Activated CD4-positive, alpha-beta T cell treated with anti-CD3 and anti-CD28 coated beads for 36 hours (primary cell): Measurements from ENCODE around the gene LAMTOR5. TPM values are rescaled to one million over a fixed set of nuclear protein-coding genes. Genes with fewer than 3 reads are reported as not detected.
A peak's percentile ranks its signal among the peaks of the same experiment; 100 is the strongest.

ENCODE experiments used
- ATAC-seq: fragments of 200-7000 bp; cut with Tn5 transposase; one replicate; pipeline ENCODE4 v1.10.0; 2021; ENCODE audit warnings: mild to moderate bottlenecking, moderate library complexity
- CTCF ChIA-PET: fragments of 350-600 bp; sonication (Branson Sonifier 250); formaldehyde crosslinking; loops from one replicate; lab custom pipeline; 2021; ENCODE audit warnings: antibody characterized with exemption; lab: Charles Lee
- POLR2A ChIA-PET: fragments of 350-600 bp; sonication (Branson Sonifier 250); formaldehyde crosslinking; loops from one replicate; lab custom pipeline; 2021; ENCODE audit warnings: antibody characterized with exemption, inconsistent platforms; lab: Charles Lee
- DNase-seq: peaks from one replicate; pipeline ENCODE4 v3.0.0-alpha.2; 2020
- H3K27ac Mint-ChIP-seq: one replicate; pipeline ENCODE4 v1.8.0; 2021; ENCODE audit warnings: mixed read lengths
- H3K27me3 Mint-ChIP-seq: one replicate; pipeline ENCODE4 v1.8.0; 2021; ENCODE audit warnings: mixed read lengths
- H3K36me3 Mint-ChIP-seq: one replicate; pipeline ENCODE4 v1.8.0; 2021; ENCODE audit warnings: low read depth, mixed read lengths
- H3K4me1 Mint-ChIP-seq: one replicate; pipeline ENCODE4 v1.8.0; 2021; ENCODE audit warnings: mixed read lengths
- H3K4me3 Mint-ChIP-seq: one replicate; pipeline ENCODE4 v1.8.0; 2021; ENCODE audit warnings: mild to moderate bottlenecking, moderate library complexity, mixed read lengths
- H3K9me3 Mint-ChIP-seq: one replicate; pipeline ENCODE4 v1.8.0; 2021; ENCODE audit warnings: low read depth, mixed read lengths
- intact Hi-C, 2 experiments: fragments of 100-400 bp; cut with DNase I in 1 of 2; cut with micrococcal nuclease in 1 of 2; formaldehyde crosslinking; loops; one replicate each; pipeline versions ENCODE4 v1.14.2 to v1.15.1; 2022 to 2024; cut with DNase I, micrococcal nuclease
- total RNA-seq, 2 experiments: library from RNA; stranded (reverse); gene quantifications; one replicate each; pipeline ENCODE4 v1.2.3, GENCODE V29; 2021

The LAMTOR5 gene
- total RNA-seq, 2 experiments from 2014 or later, result 141 to 155 TPM

DNA sequence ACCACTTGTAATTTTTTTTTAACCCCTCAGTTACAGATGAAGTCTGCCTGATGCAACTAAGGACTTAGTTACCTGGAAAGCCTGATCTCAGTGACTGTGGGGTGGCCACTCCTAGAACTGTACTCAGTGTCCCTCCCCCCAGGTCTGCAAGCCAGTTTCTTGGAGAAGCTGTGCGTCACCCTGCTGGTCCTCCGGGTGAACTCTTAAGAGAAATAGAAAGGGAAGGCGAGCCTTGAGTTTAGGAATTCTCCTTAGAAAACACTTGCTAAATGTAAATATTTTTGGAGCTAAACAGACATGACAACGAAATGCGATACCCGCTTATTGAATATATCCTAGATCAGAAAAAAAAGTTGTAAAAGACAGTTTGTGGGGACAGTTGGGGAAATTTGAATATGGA, 17.4 kb downstream of the LAMTOR5 start:
- Mint-ChIP-seq H3K27me3 (no peaks in the 10 kb centered on the region), H3K36me3 (peaks cover 7% of the 10 kb centered on the region), H3K4me3 (no peak overlapping the region), H3K4me1 (peaks cover 5% of the 10 kb centered on the region), H3K9me3 (no peaks in the 10 kb centered on the region), H3K27ac (no peak overlapping the region)
- CTCF ChIA-PET, result interaction anchor here (1.1 kb wide), 1 partner anchor 22 kb away, joined by 3 read pairs; no protein-coding TSS in a partner anchor
- intact Hi-C loops, result no loop called here
- ATAC-seq, result no peak
- no peak for DNase-seq
- POLR2A ChIA-PET, result no interaction called here

DNA sequence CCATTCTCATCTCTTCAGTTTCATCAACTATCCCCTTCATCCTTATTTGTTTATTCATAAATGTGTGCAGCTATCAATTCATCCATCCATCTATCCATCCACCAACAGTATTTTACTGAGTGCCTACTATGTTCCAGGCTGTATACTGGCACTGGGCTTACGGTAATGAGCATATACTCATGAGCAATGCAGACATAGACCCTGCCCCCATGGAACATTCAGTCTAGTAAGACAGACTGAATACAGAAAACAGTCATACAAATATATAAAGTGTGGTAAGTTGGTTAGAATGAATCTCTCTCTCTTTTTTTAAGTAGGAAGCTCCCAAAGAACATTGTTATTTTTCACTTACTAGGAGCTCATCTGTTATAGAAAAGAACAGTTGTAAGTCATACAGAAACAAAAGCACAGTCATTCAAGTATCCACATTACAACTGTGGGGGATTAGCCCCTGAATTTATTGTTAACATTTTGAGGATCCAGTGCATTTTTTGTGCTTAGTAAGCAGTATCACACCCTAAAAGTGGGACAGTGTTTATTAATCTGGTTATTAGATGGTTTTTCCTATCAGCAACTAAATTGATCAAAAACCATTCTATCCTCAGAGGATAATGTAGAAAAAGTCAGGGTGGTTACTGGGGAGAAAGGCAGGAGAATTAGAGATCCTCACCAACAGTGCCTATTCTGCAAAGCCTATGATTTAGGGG, 20.3 kb downstream of the LAMTOR5 start:
- no peaks in the 10 kb centered on the region for H3K9me3 Mint-ChIP-seq
- H3K36me3 Mint-ChIP-seq, result peaks cover 15% of the 10 kb centered on the region
- intact Hi-C loops, result no loop called here
- ATAC-seq (peak; percentile 82), DNase-seq (no peak)
- no peaks in the 10 kb centered on the region for H3K27me3 Mint-ChIP-seq
- H3K4me3 Mint-ChIP-seq, result no peak overlapping the region
- CTCF ChIA-PET, result interaction anchor here (0.5 to 1.6 kb wide), 9 partner anchors 22 to 329 kb away, joined by 3 to 6 read pairs (median 3); partner anchors contain the start of gene RBM15
- H3K27ac Mint-ChIP-seq, result no peak overlapping the region
- POLR2A ChIA-PET, result interaction anchor here (0.6 to 1.6 kb wide), 4 partner anchors 13 to 383 kb away, joined by 3 to 5 read pairs (median 3); no protein-coding TSS in a partner anchor
- H3K4me1 Mint-ChIP-seq, result peaks cover 21% of the 10 kb centered on the region

DNA sequence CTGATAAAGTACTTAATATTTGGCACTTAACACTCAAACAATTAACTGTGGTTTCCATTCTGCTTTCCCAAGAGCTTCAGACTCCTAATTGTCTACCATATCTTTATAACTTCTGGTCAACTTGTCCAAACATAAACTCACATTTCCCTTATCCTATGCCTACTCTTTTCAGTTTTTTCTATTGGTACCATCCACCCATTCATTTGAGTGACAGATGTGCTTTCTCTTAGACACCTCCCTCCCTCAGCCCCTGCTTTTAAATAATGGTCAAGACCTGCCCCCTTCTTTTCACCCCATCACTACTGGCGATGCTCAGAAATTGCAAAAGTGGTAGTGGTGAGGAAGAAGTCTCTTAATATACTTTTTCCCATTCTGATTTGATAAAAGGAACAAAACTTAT, 22.1 kb downstream of the LAMTOR5 start:
- Mint-ChIP-seq H3K27ac (no peak overlapping the region), H3K4me3 (no peak overlapping the region), H3K36me3 (peaks cover 15% of the 10 kb centered on the region), H3K4me1 (peaks cover 21% of the 10 kb centered on the region), H3K27me3 (no peaks in the 10 kb centered on the region), H3K9me3 (no peaks in the 10 kb centered on the region)
- ATAC-seq, result no peak
- DNase-seq, result no peak
- CTCF ChIA-PET, result interaction anchor here (1.8 kb wide), 1 partner anchor 75 kb away, joined by 6 read pairs; no protein-coding TSS in a partner anchor
- intact Hi-C loops, result no loop called here
- POLR2A ChIA-PET, result interaction anchor here (0.6 kb wide), 1 partner anchor 611 kb away, joined by 4 read pairs; no protein-coding TSS in a partner anchor

DNA sequence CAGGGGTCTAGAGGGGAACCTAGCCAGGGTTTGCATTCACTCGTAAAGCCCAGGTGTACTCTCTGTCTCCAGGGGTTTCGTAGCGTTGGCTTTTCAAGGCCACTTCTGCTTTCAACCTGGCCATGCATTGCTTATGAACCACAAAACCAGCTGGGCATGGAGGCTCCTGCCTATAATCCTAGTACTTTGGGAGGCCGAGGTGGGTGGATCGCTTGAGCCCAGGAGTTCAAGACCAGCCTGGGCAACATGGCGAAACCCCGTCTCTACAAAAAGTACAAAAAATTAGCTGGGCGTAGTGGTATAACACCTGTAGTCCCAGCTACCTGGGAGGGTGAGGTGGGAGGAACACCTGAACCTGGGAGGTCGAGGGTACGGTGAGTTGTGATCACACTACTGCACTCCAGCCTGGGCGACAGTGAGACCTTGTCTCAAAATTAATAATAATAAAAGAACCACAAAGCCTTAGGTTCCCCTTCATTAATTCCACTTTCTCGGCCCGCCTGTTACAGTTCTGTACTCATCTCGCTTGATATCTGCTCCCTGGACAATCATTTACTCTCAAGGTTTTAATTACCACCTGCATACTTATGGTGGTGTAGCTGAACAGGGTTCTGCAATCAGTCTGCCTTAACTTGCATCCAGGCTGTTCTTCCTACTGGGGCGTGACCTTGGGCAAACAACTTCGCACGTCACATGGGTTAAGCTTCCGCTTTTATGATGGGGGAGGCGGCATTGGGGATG, 22.7 kb downstream of the LAMTOR5 start:
- Mint-ChIP-seq H3K36me3 (peaks cover 17% of the 10 kb centered on the region), H3K27ac (no peak overlapping the region), H3K9me3 (no peaks in the 10 kb centered on the region), H3K4me3 (no peak overlapping the region), H3K4me1 (peaks cover 21% of the 10 kb centered on the region), H3K27me3 (no peaks in the 10 kb centered on the region)
- DNase-seq (no peak), ATAC-seq (no peak)
- ChIA-PET POLR2A (interaction anchor here (0.6 kb wide), 1 partner anchor 612 kb away, joined by 4 read pairs; no protein-coding TSS in a partner anchor), CTCF (interaction anchor here (0.6 to 1.8 kb wide), 3 partner anchors 75 to 355 kb away, joined by 3 to 6 read pairs (median 5); no protein-coding TSS in a partner anchor)
- intact Hi-C loops, result no loop called here

DNA sequence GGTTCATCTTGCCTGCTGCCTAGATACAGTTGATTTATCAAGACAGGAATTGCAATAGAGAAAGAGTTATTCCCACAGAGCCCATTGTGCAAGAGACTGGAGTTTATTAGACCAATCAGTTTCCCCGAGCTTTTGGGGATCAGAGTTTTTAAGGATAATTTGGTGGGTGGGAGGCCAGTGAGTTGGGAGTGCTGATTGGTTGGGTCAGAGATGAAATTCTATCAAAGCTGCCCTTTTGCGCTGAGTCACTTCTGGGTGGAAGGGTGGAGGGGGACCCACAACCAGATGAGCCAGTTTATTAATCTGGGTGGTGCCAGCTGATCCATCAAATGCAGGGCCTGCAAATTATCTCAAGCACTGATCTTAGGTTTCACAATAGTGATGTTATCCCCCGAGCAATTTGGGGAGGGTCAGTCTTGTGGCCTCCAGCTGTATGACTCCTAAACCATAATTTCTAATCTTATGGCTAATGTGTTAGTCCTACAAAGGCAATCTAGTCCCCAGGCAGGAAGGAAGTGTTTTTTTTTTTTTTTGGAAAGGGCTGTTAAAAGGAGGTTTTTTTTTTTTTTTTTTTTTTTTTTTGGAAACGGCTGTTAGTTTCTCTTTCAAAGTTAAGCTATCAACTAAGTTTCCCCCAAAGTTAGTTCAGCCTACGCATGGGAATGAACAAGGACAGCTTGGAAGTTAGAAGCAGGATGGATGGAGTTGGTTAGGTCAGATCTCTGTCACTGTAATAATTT, 24.1 kb downstream of the LAMTOR5 start:
- Mint-ChIP-seq H3K9me3 (no peaks in the 10 kb centered on the region), H3K27me3 (no peaks in the 10 kb centered on the region), H3K4me3 (no peak overlapping the region), H3K36me3 (peaks cover 20% of the 10 kb centered on the region), H3K27ac (peak overlapping the region; percentile 73), H3K4me1 (peaks cover 21% of the 10 kb centered on the region)
- intact Hi-C loops, result no loop called here
- ATAC-seq (no peak), DNase-seq (no peak)
- ChIA-PET CTCF (interaction anchor here (0.5 to 1.7 kb wide), 7 partner anchors 35 to 253 kb away, joined by 3 to 6 read pairs (median 3); no protein-coding TSS in a partner anchor), POLR2A (interaction anchor here (0.7 kb wide), 1 partner anchor 9 kb away, joined by 3 read pairs; no protein-coding TSS in a partner anchor)

DNA sequence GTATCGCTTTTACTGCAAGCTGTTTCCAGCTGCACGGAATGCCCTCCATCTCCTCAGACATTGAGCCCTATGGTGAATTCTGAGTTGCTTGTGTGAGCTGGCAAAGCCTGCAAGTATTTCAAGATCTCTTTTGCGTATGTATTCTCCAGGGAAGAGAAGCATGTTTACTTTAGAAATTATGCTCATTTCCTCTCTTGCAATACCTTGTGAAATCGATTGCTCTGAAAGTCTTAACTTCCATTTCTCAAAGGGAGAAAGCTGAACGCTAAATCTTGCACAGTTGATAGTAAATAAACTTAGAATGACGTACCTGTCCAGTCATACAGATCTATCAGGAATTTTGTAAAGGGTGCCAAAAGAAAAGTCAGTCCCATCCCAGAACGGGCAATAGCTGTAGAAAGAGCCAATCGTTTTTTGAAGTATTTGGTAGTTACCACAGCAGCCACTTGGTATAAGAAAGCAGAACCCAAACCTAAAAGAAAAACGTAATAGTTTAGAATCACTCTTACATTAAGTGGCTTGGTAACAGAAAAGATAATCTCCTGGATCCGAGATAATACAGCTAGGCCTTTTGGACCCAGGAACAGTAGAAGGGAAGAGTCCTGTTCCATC, 26.7 kb downstream of the LAMTOR5 start:
- no peaks in the 10 kb centered on the region for H3K27me3 Mint-ChIP-seq
- POLR2A ChIA-PET, result no interaction called here
- no peak overlapping the region for H3K27ac Mint-ChIP-seq
- intact Hi-C loops, result no loop called here
- peaks cover 32% of the 10 kb centered on the region for H3K36me3 Mint-ChIP-seq
- CTCF ChIA-PET, result interaction anchor here (1.1 kb wide), 1 partner anchor 173 kb away, joined by 4 read pairs; no protein-coding TSS in a partner anchor
- H3K9me3 Mint-ChIP-seq, result no peaks in the 10 kb centered on the region
- H3K4me3 Mint-ChIP-seq, result no peak overlapping the region
- peaks cover 15% of the 10 kb centered on the region for H3K4me1 Mint-ChIP-seq
- ATAC-seq, result no peak
- no peak for DNase-seq

DNA sequence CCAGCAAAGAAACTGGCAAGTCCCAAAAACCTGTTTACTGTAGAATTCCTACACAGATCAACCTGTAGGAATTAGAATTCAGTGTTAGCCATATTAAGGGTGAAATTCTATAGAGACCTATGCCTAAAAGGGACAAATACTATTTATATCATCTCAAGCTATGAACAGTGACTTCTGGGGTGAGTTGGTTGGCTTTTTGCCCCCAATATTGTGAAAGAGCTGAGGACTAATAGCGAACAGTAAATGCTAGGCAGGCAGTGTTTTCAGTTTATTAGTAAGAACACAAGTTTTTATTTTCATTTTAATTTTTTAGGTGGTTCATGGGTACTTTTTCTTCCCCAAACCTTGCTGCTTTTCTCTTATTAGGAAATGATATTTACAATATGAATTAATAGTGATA, 32.0 kb downstream of the LAMTOR5 start:
- Mint-ChIP-seq H3K9me3 (no peaks in the 10 kb centered on the region), H3K27ac (no peak overlapping the region), H3K4me3 (no peak overlapping the region), H3K27me3 (no peaks in the 10 kb centered on the region), H3K36me3 (peaks cover 29% of the 10 kb centered on the region), H3K4me1 (peaks cover 9% of the 10 kb centered on the region)
- DNase-seq (no peak), ATAC-seq (no peak)
- POLR2A ChIA-PET, result no interaction called here
- intact Hi-C loops, result no loop called here
- CTCF ChIA-PET, result interaction anchor here (0.5 kb wide), 1 partner anchor 38 kb away, joined by 3 read pairs; no protein-coding TSS in a partner anchor

DNA sequence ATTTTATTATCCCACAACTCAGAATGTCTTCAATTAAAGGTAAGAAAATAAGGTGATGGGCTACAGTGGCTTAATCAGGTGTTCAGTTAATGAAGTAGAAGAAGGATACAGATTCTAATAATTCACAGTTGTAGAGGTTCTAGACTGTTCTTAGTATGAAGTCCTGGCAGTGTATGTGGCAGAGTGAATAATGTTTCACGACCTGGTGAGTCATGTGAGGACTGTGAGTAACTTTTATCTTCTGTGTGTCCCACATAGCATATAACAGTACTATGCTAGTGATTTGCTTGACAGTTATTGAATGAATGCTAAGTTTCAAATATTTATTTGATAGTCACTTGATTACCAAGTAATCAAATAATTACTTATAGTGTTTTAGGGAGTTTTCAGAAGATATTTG, 36.7 kb downstream of the LAMTOR5 start:
- no peak overlapping the region for H3K27ac Mint-ChIP-seq
- ATAC-seq, result peak; percentile 100
- H3K4me1 Mint-ChIP-seq, result peaks cover 16% of the 10 kb centered on the region
- DNase-seq, result peak; percentile 28
- intact Hi-C loops, result no loop called here
- H3K9me3 Mint-ChIP-seq, result no peaks in the 10 kb centered on the region
- H3K4me3 Mint-ChIP-seq, result no peak overlapping the region
- ChIA-PET POLR2A (no interaction called here), CTCF (interaction anchor here (0.6 to 1.4 kb wide), 3 partner anchors 10 to 1622 kb away, joined by 3 to 5 read pairs (median 3); no protein-coding TSS in a partner anchor)
- H3K36me3 Mint-ChIP-seq, result peaks cover 15% of the 10 kb centered on the region
- H3K27me3 Mint-ChIP-seq, result no peaks in the 10 kb centered on the region

DNA sequence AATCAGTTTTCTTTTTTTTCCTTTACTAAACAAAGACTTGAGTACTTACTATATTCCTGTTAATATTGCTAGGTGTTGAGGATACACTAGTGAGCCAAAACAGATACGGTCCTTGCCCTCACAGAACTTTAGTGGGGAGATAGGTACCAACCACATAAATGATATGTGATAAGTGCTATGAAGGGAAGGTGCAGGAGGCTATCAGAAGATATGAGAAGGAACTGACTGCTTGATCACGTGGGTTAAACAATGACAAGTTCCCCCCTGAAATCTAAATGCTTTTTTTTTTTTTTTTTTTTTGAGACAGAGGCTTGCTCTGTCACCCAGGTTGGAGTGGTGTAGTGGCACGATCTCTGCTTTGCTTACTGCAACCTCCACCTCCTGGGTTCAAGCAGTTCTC, 43.3 kb downstream of the LAMTOR5 start:
- peaks cover 20% of the 10 kb centered on the region for H3K36me3 Mint-ChIP-seq
- ATAC-seq (no peak), DNase-seq (no peak)
- H3K27ac Mint-ChIP-seq, result no peak overlapping the region
- no peaks in the 10 kb centered on the region for H3K27me3 Mint-ChIP-seq
- intact Hi-C loops, result no loop called here
- no peak overlapping the region for H3K4me3 Mint-ChIP-seq
- POLR2A ChIA-PET, result no interaction called here
- H3K4me1 Mint-ChIP-seq, result no peaks in the 10 kb centered on the region
- H3K9me3 Mint-ChIP-seq, result no peaks in the 10 kb centered on the region
- CTCF ChIA-PET, result no interaction called here

DNA sequence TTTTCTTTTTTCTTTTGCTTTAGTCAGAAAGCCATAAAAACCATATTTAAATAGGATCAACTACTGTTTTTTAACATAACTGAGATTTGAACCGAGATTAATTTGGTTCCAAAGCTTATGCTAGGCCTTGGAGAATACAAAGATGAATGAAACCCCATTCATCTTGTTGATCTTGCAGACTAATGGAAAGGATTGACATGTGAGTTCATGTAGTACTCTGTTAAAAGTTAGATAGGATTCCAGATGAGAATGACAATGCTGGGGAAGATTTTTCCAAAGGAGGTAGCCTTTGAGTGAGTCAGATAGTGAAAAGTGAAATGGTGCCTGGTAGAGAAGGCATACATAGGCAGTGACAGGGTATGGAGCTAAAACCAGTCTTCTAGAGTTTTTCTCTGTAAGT, 45.6 kb downstream of the LAMTOR5 start:
- no peak for DNase-seq
- intact Hi-C loops, result no loop called here
- peaks cover 24% of the 10 kb centered on the region for H3K36me3 Mint-ChIP-seq

More for the DNA sequence above, 45.6 kb downstream of the LAMTOR5 start:
- ATAC-seq, result no peak
- H3K4me3 Mint-ChIP-seq, result no peak overlapping the region
- no peaks in the 10 kb centered on the region for H3K27me3 Mint-ChIP-seq
- H3K27ac Mint-ChIP-seq, result no peak overlapping the region
- ChIA-PET CTCF (interaction anchor here (0.7 to 1.4 kb wide), 3 partner anchors 8 to 153 kb away, joined by 3 read pairs; no protein-coding TSS in a partner anchor), POLR2A (no interaction called here)
- no peaks in the 10 kb centered on the region for H3K9me3 Mint-ChIP-seq
- H3K4me1 Mint-ChIP-seq, result no peaks in the 10 kb centered on the region
